GM18868 (cell line): Measurements from ENCODE around the gene ARHGAP33.
A peak's percentile ranks its signal among the peaks of the same experiment; 100 is the strongest.
"Not testable (repeated sequence)": the region's sequence is repeated elsewhere in the genome, so short reads cannot be mapped to it uniquely, and the experiment has no call there.

Experiments used
- ATAC-seq: cut with Tn5 transposase; IDR thresholded peaks from one replicate; pipeline ENCODE4 v1.9.1; 2021; ENCODE audit warnings: mild to moderate bottlenecking, moderate library complexity; ENCODE audit not compliant: unreplicated experiment

Gene ARHGAP33

GRCh38 chr19:35755550-35756376, 19.6 kb upstream of the ARHGAP33 start:
- ATAC-seq, result no peak

- no peak for ATAC-seq
These were observed 18.8 kb upstream of the ARHGAP33 start, which contains the start of gene HSPB6 for GRCh38 chr19:35756377-35757230. Gene HSPB6, minus strand, starts transcription at chr19:35757029. Its CDS starts 21 bp downstream, at chr19:35757008.

GRCh38 chr19:35757231-35757748, 18.1 kb upstream of the ARHGAP33 start:
- no peak for ATAC-seq

GRCh38 chr19:35757749-35758608, 17.4 kb upstream of the ARHGAP33 start, which contains the start of gene PROSER3:
Gene PROSER3, plus strand, starts transcription at chr19:35758176. Its CDS starts 40 bp downstream, at chr19:35758216.
- ATAC-seq, result peak; percentile 95

- ATAC-seq, result no peak
These were observed 15.7 kb upstream of the ARHGAP33 start for GRCh38 chr19:35759697-35760096.

GRCh38 chr19:35760711-35761349, 14.5 kb upstream of the ARHGAP33 start:
- ATAC-seq, result no peak

- ATAC-seq, result no peak
These were observed 10.7 kb upstream of the ARHGAP33 start for GRCh38 chr19:35764432-35765315.

- no peak for ATAC-seq
These were observed 8.7 kb upstream of the ARHGAP33 start for GRCh38 chr19:35766571-35767104.

- ATAC-seq, result no peak
These were observed 7.9 kb upstream of the ARHGAP33 start for GRCh38 chr19:35767288-35768081.

GRCh38 chr19:35768082-35768421, 7.3 kb upstream of the ARHGAP33 start:
- no peak for ATAC-seq

- not testable (repeated sequence) for ATAC-seq
These were observed 3.0 kb upstream of the ARHGAP33 start for GRCh38 chr19:35772362-35772761.

- no peak for ATAC-seq
These were observed 2.2 kb upstream of the ARHGAP33 start for GRCh38 chr19:35773020-35773806.

GRCh38 chr19:35774274-35775045, 904 bp upstream of the ARHGAP33 start:
- no peak for ATAC-seq

GRCh38 chr19:35775046-35775297, 392 bp upstream of the ARHGAP33 start:
- no peak for ATAC-seq

GRCh38 chr19:35776102-35776788, 881 bp downstream of the ARHGAP33 start:
- no peak for ATAC-seq
